GM21529 (cell line): ENCODE measurements around the gene DPYSL4.

Experiments
- ATAC-seq: cut with Tn5 transposase; IDR thresholded peaks from one replicate; pipeline ENCODE4 v1.9.1; 2021; ENCODE audit not compliant: unreplicated experiment

Gene DPYSL4

DNA sequence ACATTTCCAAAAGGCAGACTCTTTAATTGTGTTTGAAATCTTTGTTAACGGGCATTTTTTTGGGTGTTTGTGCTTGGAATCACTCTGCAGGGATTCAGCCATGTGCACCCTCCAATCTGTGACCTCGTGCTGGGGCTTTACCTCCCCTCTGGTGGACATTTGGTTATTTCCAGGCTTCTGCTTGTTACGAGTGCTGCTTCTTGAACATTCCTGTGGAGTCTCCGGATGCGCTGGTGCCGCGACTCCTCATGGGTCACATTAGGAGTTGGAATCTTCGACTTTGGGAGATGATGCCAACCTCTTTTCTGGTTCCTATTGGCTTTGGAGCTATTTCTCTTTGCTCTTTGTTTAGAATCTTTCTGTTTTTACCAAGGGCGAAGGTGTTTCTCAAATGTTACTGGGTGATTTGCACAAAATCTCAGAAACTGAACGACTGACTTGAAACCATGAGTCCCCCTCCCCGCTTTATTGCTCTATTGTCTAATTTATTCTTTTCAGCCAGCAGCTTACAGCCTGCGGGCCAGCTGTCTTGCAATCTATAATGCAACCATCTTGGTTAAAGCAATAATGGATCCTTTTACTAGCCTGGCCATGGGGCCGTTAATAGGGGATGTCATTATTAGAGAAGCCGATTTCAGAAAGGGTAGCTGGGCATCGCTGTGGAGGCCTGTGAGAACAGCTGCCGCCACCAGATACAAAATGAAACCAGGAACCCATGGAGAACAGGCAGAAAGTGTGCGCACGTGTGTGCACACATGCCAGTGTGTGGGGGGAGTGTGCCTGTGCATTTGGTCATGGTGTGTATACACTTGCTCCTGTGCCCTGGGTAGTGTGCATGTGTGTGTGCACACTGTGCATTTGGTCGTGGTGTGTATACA is 9.9 kb upstream of the DPYSL4 start:
- ATAC-seq: no peak

DNA sequence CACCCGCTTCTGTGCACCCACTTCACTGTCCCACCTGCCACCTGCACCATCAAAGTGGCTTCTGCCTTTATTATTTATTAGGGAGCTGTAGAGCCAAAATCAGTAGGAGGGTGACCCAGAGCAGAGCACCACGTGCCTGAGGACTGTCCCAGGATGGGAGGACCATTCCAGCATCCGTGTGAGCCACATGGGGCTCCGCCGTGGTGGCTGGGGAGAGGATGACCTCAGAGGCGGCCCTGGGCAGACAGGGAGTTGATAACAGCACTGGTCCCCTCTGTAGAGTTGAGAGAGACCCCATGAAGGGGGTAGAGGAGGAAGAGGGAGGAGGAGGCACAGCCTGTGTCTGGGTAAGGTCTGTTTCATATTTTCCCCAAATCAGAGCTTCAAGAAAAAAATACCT is 8.7 kb upstream of the DPYSL4 start:
- no peak for ATAC-seq

DNA sequence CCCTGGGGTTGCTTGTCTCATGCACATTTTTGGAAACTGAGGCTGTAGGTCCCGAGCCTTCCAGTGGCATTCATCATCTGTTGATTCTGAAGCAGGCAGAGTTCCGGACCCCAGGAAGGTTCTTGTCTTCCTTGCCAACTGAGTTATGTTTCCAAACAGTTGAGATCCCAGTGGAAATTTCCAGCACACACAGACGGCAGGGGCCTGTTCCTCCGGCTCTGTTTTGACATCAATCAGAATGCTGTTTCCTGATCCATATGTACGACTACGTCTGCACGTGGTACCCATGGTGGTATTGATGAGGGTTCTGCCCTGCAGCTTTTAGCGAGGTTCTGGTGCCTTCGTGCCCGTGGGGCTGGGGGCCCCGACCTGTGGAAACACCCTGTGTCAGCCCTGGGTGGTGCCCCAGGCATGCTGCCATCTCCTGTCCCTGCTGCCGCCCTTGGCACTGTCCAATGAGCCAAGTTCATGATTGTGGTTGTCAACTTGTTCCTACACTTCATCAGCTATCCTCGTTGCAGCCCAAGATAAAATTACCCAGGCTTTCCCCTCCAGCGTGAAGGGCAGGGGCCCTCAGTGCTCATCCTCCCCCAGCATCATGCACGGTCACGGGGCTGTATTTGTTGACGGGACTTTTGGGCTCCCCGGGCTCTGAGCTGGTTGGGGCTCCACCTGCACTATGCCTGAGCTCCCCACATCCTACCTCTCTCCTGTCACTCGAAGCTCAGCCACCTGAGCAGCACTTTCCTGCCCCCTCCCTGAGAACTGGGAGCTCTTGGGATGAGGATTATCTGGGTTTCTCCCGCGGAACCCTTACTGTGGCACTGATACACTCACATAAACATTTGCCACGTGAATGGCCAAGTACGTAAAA is 7.8 kb upstream of the DPYSL4 start:
- ATAC-seq: no peak

DNA sequence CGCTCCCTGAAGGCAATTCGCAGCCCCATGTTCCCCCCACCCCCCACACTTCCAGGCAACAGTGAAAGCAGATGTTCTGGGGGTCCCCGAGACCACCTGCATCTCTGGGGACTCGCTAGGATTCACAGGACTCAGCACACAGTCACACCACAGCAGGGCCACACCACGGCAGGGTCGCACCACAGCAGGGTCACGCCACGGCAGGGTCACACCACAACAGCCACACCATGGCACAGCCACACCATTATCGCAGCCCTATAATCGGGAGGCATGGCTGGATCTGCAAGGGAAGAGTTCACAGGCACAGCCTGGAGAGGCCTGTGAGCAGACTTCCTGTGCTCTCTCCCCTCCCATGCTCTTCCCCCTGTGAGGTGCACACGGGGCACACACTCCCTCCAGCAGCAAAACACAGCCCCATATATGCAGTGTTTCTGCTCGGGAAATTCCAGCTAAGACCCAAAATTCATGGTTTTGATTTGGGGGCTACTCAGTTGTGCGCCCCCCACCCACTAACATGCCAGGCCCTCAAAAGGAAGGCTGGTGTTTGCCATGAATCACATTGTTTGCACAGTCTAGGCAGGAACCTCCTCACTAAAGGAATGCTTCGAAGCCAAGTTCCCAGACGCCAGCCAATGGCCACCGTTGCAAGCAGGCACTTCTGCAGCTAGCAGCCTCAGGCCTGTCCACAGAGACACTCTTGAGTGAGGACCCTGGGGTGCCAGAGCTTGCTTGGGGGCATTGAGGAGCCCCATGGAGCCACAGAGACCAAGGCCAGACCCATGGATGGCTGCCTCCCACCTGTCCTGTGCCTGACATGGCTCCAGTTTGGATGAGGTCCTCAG is 7.0 kb upstream of the DPYSL4 start:
- ATAC-seq: no peak

DNA sequence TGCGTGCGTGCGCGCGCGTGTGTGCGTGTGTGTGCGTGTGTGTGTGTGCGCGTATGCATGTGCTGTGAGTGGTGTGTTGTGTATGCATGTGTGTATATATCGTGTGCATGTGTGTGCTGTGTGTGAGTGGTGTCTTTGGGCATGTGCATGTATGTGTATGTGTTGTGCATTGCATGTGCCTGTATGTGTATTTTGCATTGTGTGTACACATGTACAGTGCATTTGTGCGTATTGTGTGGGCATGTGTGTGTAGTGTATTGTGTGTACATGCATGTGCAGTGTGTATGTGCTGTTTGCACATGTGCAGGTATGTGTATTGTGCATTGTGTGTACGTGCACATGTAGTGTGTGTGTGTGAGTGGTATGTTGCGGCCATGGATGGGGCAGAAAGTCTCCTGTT is 6.0 kb upstream of the DPYSL4 start:
- no peak for ATAC-seq

DNA sequence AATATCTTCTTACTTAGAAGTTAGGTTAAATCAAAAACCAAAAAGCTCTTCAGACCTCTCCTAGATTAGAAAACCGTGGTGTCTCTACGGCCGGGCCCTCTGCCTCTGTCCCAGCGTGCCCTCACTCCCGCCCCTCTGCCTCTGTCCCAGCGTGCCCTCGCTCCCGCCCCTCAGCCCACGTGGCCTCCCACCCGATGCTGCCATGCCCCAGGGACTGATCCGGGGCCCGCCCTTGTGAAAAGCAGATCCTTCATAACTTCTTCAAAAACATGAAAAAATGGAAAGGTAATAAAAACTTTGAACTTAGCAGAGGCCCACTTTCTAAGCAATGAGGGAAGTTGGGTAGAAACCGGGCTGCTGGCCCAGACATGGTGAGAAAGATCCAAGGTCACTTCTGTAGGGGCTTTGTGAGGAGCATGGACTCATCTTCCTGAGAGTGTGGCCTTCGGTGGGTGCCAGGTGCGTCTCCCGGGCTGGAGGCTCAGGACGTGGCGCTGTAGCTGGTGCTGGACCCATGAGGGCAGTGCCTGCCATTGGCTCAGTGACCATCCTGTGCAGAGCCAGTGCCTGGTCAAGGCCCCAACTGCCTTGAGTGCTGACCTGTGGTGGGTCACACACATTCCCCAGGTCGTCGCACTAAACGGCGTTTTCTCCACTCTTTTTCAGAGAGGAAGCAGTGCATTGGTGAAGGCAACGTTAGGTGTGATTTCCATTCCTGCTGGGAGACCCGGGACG is 4.9 kb upstream of the DPYSL4 start:
- no peak for ATAC-seq

DNA sequence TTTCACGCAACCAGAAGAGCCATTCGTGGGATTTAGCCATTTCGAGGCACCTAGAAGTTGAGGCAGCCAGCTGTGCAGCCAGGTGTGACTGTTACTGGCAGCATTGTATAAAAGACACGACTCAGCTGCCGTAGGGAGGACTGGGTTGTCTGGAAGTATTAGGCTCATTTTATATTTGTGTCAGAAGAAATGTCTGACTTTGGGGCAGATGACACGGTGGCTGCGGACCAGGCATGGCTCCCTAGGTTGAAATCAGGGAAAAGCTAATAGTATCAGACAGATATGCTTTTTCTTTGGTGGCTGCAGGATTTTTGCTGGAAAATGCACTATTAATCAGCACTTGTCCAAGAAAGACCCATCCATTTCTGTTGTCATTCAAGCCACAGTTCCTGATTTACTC is 4.2 kb upstream of the DPYSL4 start:
- ATAC-seq: no peak

DNA sequence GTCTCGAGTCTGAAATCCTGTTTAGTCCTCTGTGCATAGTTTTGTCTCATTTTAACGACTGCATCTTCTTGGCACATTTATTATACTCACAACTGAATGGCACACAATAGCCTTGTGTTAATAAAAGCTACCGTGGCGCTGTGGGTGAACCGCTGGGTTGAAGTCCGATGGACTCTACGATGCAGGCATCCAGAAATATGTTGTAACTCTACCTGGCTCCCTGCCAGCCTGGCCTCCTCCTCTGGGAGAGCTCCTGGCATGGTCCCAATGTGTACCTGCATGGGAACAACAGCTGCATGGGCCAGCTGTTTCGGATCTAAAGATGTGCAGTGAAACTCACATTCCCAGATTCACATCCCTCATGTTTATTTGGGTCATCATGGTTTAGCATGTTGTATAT is 3.7 kb upstream of the DPYSL4 start:
- ATAC-seq: no peak

DNA sequence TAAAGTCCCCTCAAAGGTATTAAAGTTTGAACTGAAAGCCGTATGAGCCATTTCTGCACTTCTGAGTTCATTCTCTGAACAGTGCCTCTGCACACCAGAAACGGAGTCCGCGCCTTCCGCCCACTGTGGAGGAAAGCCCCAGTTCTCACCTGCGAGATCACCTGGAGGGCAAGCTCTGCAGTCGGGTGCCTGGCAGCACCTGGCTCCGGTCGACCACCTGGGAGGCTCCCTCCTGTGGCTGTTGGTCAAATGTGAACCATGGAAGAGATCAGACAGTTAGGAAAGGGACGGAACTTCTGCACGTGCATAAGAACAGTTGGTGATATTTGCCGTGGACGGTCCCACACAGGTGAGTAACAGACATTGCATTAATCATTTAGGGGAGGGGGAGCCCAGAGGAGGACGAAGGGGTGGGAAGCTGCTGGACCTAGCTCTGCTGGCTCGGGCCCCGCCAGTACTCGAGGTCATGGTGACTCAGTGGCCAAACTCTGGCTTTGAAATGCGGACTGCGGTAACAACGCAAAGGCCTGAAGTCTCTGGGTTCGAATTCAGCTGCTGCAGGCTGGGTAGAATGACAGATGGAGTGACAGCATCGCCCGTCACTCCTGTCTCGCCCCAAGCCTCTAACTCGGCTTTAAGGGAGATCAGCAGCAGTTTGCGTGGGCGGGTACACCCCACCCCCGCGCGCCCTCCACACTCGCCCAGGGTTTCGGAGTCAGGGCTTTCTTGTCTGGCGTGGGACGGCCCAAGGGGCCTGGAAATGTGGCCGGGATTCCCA is 1.7 kb upstream of the DPYSL4 start:
- ATAC-seq: no peak

DNA sequence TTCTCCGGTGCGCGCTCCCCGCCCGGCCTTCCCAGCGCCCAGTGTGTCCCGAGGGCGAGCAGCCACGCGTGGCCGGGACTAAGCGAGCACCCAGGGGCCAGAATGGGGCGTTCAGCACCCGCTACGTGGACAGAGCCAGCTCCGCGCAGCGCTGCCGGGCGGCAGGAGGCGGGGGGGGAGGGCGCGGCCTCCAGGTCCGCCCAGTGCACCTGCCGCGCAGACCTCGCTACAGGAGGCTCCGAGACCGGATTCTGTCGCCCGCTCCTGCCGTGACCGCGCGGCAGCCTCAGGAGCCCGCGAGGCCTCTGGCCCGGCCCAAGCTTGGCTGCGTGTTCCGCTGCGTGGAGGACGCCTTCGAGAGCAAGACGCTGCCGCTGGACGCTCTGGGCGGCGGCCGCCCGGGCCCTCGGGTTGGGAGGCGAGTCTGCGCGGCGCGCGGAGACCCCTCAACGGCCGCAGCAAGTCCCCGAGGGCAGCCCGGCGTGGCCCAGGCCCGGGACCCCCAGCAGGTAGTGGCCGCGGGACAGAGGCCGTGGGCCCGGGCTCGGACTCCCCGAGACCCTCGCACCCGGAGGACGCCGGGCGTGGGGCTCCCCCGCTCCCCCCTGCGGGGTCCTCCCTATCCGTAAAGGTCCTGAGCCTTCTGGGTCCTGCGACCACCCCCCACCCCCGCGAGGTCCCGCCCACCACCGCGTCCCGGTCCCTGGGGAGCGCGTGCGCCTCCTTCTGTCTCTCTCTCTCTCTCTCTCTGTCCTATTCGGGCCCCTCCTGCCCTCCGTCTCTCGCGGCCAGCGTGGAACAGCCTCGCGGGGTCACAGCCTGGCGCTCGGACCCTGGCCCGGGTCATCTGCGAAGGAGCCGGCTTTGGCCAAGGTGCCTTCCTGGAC is 904 bp upstream of the DPYSL4 start:
- no peak for ATAC-seq

DNA sequence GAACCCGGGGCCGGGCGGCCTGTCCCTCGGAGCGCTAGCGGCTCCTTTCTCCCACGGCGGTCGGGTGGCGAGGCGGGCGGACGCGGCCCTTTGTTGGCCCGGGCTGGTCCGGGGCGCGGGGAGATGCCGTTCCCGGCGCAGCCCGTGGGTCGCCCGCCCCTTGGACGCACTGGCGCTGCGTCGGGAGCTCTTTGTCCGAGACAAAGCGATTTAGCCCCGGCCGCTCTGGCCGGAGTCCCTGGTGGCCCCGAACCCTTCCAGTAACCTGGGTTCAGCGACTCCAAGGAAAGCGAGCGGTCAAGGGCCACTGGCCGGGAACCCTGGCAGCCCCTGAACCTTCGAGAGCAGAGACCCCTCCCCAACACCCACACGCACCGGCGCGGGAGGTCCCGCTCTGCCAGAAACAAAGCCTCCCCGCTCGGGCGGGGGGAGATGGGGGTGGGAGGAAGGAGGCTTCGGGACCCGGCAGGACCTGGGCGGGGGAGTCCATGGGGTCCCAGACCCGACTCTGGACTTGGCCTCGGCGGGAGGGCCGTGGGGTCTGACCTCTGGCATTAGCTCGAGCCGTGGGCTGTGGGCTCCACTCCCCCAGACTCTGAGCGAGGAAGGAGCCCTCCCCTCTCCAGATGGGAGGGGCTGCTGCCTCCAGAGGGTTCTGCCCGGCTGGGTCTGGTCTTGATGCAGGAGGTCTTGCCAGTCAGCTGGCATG is 836 bp downstream of the DPYSL4 start:
- no peak for ATAC-seq

DNA sequence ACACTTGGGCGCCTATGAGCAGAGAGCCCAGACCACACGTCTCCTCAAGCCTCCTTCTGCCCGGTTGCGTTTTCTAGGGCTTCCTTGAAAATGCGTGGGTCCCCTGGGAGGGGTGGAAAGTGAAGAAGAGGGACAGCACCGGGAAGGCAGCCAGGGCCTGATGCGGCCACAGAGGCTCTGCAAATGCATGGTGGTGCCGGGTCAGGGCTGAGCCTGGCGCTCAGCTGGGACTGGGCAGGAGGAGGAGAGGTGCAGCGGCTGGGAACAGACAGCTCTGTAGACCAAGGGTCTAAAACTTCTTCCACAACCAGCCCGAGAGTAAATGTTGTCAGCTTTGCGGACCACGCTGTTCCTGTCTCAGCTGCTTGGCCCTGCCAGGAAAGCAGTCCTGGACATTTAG is 1.6 kb downstream of the DPYSL4 start:
- ATAC-seq: no peak

DNA sequence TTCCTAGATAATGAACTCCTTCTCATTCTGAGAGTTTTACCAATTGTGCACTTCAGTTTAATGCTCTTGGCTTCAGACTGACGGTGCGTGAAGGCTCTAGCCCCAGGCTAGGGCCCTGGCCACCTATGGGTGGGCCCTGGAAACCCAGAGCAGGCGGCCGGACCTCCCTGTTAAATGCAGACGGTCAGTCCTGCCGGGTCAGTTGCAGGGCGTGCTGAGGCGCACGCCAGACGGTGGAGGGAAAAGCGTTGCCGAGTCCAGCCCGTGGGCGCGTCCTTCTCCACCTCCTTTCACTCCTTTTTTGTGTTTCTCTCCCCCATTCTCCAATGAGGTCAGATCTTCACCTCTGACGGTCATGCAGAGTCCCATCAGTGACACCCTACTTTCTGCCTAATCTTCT is 2.3 kb downstream of the DPYSL4 start:
- ATAC-seq: no peak

DNA sequence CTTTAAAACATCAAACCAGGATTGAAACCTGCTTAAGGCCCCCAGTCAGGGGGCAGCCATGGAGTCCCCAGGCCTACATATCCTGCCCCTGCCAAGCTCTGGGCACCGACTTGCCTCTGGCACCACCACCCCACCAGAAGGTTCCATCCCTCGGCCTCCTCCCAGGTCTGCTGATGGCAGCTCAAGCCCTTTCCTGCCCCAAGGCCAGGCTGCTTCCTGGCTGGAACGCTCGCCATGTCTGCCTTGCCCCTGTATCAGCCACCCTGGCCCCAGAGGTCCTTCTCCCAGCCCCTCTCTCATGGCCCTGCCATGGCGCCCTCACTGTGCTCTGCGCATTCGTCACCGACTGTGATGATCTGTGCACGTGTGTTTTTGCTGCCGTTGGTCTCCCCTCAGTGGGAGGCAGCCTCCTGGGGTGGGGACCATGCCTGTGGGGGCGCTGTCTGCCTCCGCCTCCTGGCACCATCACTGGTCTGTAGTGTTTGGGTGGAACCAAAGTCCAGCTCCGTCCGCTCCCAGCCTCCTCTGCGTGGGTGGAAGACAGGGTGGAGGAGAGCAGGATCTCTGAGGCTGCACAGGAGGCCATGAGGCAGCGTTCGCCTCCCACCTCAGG is 3.2 kb downstream of the DPYSL4 start:
- ATAC-seq: no peak

DNA sequence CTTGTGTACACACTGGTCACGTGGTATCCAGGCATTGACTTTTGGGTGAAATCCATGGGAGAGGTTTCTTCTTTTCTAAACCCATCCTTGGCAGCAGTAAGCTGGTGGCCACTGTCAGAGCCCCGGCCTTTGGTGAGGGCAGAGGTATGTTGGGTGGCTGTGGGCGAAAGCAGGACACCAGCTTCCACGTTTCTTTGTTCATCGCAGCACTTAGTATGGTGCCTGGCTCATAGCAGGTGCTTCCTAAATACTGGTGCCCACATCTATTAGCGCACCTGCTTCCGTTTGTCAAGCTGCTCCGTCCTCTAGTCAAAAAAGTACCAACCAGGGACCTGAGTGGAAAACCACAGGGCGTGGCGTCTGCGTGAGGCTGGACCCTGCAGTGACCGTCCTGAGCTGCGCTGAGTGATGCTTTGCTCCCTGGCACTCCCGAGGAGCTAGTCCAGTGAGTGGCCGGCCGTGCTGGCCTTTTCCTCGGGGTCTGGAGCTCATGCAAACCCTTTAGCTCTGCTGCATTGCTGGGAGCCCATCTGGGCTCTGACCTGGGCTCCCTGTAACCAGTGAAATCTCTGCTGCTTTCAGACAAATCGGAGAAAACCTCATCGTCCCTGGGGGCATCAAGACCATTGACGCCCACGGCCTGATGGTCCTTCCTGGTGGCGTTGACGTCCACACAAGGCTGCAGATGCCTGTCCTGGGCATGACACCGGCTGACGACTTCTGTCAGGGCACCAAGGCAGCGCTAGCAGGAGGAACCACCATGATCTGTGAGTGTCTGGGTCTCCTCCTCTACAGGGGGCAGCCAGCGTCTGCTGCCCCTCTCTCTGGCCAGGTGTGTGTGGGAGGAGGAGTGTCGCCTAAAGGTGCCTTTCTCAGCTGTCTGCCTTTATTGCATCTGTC is 5.6 kb downstream of the DPYSL4 start:
- ATAC-seq: no peak

DNA sequence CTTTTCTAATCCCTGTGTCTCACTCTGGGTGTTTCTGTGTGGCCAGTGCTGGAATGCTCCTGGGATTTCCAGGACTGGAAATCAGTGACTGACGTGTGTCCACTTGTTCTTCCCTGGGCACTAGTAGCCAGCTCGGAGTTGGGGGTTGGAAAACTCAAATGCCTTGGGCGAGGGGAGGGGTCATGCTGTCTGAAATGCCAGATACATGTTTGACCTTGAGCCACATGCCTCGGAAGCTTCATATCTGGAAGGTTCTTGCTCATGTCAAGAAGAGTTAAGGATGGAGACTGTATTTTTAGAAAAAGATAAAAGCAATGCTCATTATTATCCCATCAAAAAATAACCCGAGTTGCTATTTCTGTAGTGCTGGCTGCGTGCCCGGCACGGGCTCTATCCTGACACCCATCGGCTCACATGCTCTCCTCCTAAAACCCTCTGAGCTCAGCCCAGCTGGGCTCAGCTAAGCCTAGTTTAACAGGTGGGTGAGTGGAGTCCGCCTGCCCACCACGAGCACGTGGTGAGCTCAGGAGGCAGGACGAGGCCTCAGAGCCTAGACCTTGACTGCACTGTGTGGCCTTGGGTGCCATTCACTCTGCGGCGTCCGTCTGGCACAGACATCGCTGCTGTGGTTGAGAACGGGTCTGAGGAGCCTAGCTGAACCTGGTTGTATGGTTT is 6.4 kb downstream of the DPYSL4 start:
- ATAC-seq: no peak
